H1 (cell line): ENCODE results near the gene GNG8. TPM values are rescaled to one million over a fixed set of nuclear protein-coding genes. Genes with fewer than 3 reads are reported as not detected.
A peak's percentile ranks its signal among the peaks of the same experiment; 100 is the strongest.

ENCODE experiments used
- CTCF ChIA-PET: fragments of 300-600 bp; sonication (Branson Sonifier 250); formaldehyde crosslinking; loops from one replicate; lab custom pipeline; 2021; ENCODE audit not compliant: partially characterized antibody; lab: Charles Lee
- POLR2A ChIA-PET: fragments of 300-600 bp; sonication (Branson Sonifier 250); formaldehyde crosslinking; loops from one replicate; lab custom pipeline; 2021; ENCODE audit warnings: inconsistent platforms; ENCODE audit not compliant: partially characterized antibody; lab: Charles Lee
- DNase-seq, 2 experiments: peaks; one replicate each; pipeline versions ENCODE4 v3.0.0 to v3.0.0-alpha.2; 2010 to 2022; ENCODE audit warnings: low spot score in 2 of 2, low read depth in 1 of 2, mixed read lengths in 1 of 2
- FAIRE-seq: peaks from 2 replicates; lab custom pipeline; 2011; peaks lifted over from hg19 to GRCh38; lab: Jason Lieb, UNC
- H2AFZ ChIP-seq: 2 replicates; pipeline ENCODE4 v1.8.1; 2012; ENCODE audit warnings: low read length, inconsistent platforms
- H2AK5ac ChIP-seq: 2 replicates; pipeline ENCODE4 v1.6.1; 2013; ENCODE audit warnings: low read depth, low read length
- H2BK120ac ChIP-seq: replicated peaks from 2 replicates; pipeline ENCODE3; 2013; ENCODE audit warnings: low read depth, low read length, inconsistent platforms
- H2BK12ac ChIP-seq: 2 replicates; pipeline ENCODE4 v1.6.1; 2013; ENCODE audit warnings: low read depth, low read length
- H2BK15ac ChIP-seq: 2 replicates; pipeline ENCODE4 v1.6.1; 2013; ENCODE audit warnings: low read length
- H2BK20ac ChIP-seq: 2 replicates; pipeline ENCODE4 v1.6.1; 2013; ENCODE audit warnings: low read length
- H2BK5ac ChIP-seq: 2 replicates; pipeline ENCODE4 v1.6.1; 2013; ENCODE audit warnings: low read depth, low read length
- H3K14ac ChIP-seq: 2 replicates; pipeline ENCODE4 v1.6.1; 2013; ENCODE audit warnings: inconsistent platforms; ENCODE audit not compliant: insufficient read length
- H3K18ac ChIP-seq: 2 replicates; pipeline ENCODE4 v1.6.1; 2013; ENCODE audit warnings: low read length; ENCODE audit errors: extremely low read depth
- H3K23ac ChIP-seq: 2 replicates; pipeline ENCODE4 v1.6.1; 2013; ENCODE audit warnings: inconsistent platforms; ENCODE audit not compliant: insufficient read length
- H3K23me2 ChIP-seq: 2 replicates; pipeline ENCODE4 v1.6.1; 2013; ENCODE audit warnings: low read depth, low read length
- H3K27ac ChIP-seq: 2 replicates; pipeline ENCODE4 v1.6.1; 2011; ENCODE audit warnings: low read depth, low read length, inconsistent platforms
- H3K27me3 ChIP-seq, 4 experiments: replicated peaks in 1 of 4; 1 replicate in 1 of 4; 2 replicates in 3 of 4; pipeline versions ENCODE4 v1.6.1 to v1.8.1; 2011 to 2013; ENCODE audit warnings: low read length in 3 of 4, mild to moderate bottlenecking in 3 of 4, inconsistent platforms in 2 of 4, mixed read lengths in 2 of 4, moderate library complexity in 1 of 4; ENCODE audit not compliant: control insufficient read depth in 3 of 4, insufficient read depth in 3 of 4; ENCODE audit errors: extremely low read depth in 1 of 4
- H3K36me3 ChIP-seq, 4 experiments: 2 replicates each; pipeline versions ENCODE4 v1.6.1 to v1.8.1; 2011 to 2013; ENCODE audit warnings: mild to moderate bottlenecking in 4 of 4, low read length in 3 of 4, moderate library complexity in 2 of 4, control low read depth in 1 of 4, inconsistent platforms in 1 of 4; ENCODE audit not compliant: insufficient read depth in 4 of 4, control insufficient read depth in 2 of 4
- H3K4ac ChIP-seq: replicated peaks from 2 replicates; pipeline ENCODE3; 2013; ENCODE audit warnings: low read length, low read depth, mixed read lengths, inconsistent platforms; ENCODE audit not compliant: insufficient read length
- H3K4me1 ChIP-seq, 4 experiments: replicated peaks in 1 of 4; 1 replicate in 1 of 4; 2 replicates in 3 of 4; pipeline versions ENCODE4 v1.6.1 to v1.8.1; 2011 to 2013; ENCODE audit warnings: low read length in 3 of 4, inconsistent platforms in 2 of 4, mixed read lengths in 1 of 4; ENCODE audit not compliant: insufficient read depth in 4 of 4, control insufficient read depth in 3 of 4
- H3K4me2 ChIP-seq, 2 experiments: 2 replicates each; pipeline versions ENCODE4 v1.6.1 to v1.8.1; 2011 to 2013; ENCODE audit warnings: low read depth in 2 of 2, low read length in 2 of 2, control low read depth in 1 of 2, inconsistent platforms in 1 of 2, mild to moderate bottlenecking in 1 of 2; ENCODE audit not compliant: insufficient read depth in 1 of 2
- H3K4me3 ChIP-seq, 4 experiments: fragments of 200-600, 300-600 bp in 1 of 4; sonication (generic), shearing (Covaris generic), sonication (Bioruptor Twin) in 1 of 4; 2 replicates each; pipeline versions ENCODE4 v1.5.1 to v1.8.1; 2011 to 2016; ENCODE audit warnings: low read length in 4 of 4, low read depth in 3 of 4, control low read depth in 2 of 4, inconsistent platforms in 2 of 4, mild to moderate bottlenecking in 2 of 4, mixed read lengths in 1 of 4, moderate library complexity in 1 of 4; ENCODE audit not compliant: insufficient read depth in 2 of 4; ENCODE audit errors: extremely low read depth in 1 of 4
- H3K56ac ChIP-seq: replicated peaks from 2 replicates; pipeline ENCODE3; 2013; ENCODE audit warnings: low read depth, mild to moderate bottlenecking, mixed read lengths, low read length, inconsistent platforms; ENCODE audit not compliant: insufficient read length
- H3K79me1 ChIP-seq: 2 replicates; pipeline ENCODE4 v1.6.1; 2013; ENCODE audit warnings: low read depth, low read length, control low read depth
- H3K79me2 ChIP-seq, 2 experiments: 2 replicates each; pipeline versions ENCODE4 v1.6.1 to v1.8.1; 2012 to 2013; ENCODE audit warnings: low read length in 2 of 2, mild to moderate bottlenecking in 2 of 2, inconsistent platforms in 1 of 2; ENCODE audit not compliant: insufficient read depth in 2 of 2, control insufficient read depth in 1 of 2
- H3K9ac ChIP-seq, 4 experiments: replicated peaks in 1 of 4; 1 replicate in 1 of 4; 2 replicates in 3 of 4; pipeline versions ENCODE4 v1.6.1 to v1.8.1; 2011 to 2013; ENCODE audit warnings: low read depth in 3 of 4, low read length in 3 of 4, control low read depth in 2 of 4, mild to moderate bottlenecking in 2 of 4, moderate library complexity in 2 of 4, inconsistent platforms in 1 of 4; ENCODE audit errors: extremely low read depth in 1 of 4
- H3K9me3 ChIP-seq, 2 experiments: 2 replicates each; pipeline versions ENCODE4 v1.6.1 to v1.8.1; 2012 to 2013; ENCODE audit warnings: mild to moderate bottlenecking in 2 of 2, moderate library complexity in 2 of 2, control low read depth in 1 of 2, inconsistent platforms in 1 of 2, low read depth in 1 of 2, low read length in 1 of 2, mixed read lengths in 1 of 2; ENCODE audit not compliant: insufficient read depth in 2 of 2
- H4K20me1 ChIP-seq, 2 experiments: replicated peaks in 1 of 2; 2 replicates each; pipeline versions ENCODE3 to v1.8.1; 2011 to 2013; ENCODE audit warnings: inconsistent platforms in 2 of 2, low read length in 2 of 2, mild to moderate bottlenecking in 1 of 2; ENCODE audit not compliant: insufficient read depth in 2 of 2, control insufficient read depth in 1 of 2
- H4K5ac ChIP-seq: 2 replicates; pipeline ENCODE4 v1.6.1; 2013; ENCODE audit warnings: low read length, low read depth, mixed read lengths, inconsistent platforms; ENCODE audit not compliant: insufficient read length
- H4K8ac ChIP-seq: 2 replicates; pipeline ENCODE4 v1.8.0; 2013; ENCODE audit warnings: mild to moderate bottlenecking, moderate library complexity, low read length, inconsistent platforms; ENCODE audit not compliant: insufficient read depth; ENCODE audit errors: extremely low read depth
- H4K91ac ChIP-seq: replicated peaks from 2 replicates; pipeline ENCODE3; 2013; ENCODE audit warnings: low read length, mixed read lengths, inconsistent platforms; ENCODE audit not compliant: insufficient read length
- POLR2AphosphoS5 ChIP-seq: IDR thresholded peaks from 2 replicates; pipeline ENCODE4 v1.6.1; 2011; ENCODE audit warnings: low read depth, low read length
- RBBP5 ChIP-seq: IDR thresholded peaks from 2 replicates; pipeline ENCODE4 v1.7.1; 2012; ENCODE audit warnings: low read depth, mild to moderate bottlenecking, inconsistent platforms, low read length, moderate library complexity, borderline replicate concordance
- WGBS, 2 experiments: shearing (Covaris generic) in 1 of 2; methylation state at CpG; one replicate each; pipeline versions ENCODE4 v1.1.6 to v1.1.7; 2013 to 2015; ENCODE audit warnings: low lambda C conversion rate in 2 of 2, mixed read lengths in 2 of 2, inconsistent platforms in 1 of 2, low coverage in 1 of 2, missing lambda C conversion rate in 1 of 2; ENCODE audit not compliant: insufficient replicate concordance in 2 of 2, insufficient coverage in 1 of 2, insufficient read length in 1 of 2; ENCODE audit errors: extremely low coverage in 1 of 2, missing lambda C conversion rate in 1 of 2; 5-methylcytosine and 5-hydroxymethylcytosine counted together
- polyA plus RNA-seq, 7 experiments: library from polyadenylated mRNA; depleted of rRNA in 3 of 7; stranded (reverse) in 5 of 7; unstranded in 2 of 7; fragments of >200 nt in 5 of 7; fragments of 200-250 nt in 2 of 7; gene quantifications; 1 replicate in 5 of 7; 2 replicates in 1 of 7; 4 replicates in 1 of 7; pipeline versions ENCODE4 v1.2.1 to v1.2.3, GENCODE V29; 2011 to 2013; ENCODE audit warnings: missing spikeins in 2 of 7, mixed read lengths in 2 of 7
- total RNA-seq: library from RNA; stranded (reverse); fragmentation: NEBNext Ultra II Directional; extraction: Animal tissue kit (Norgen Biotek cat#: 25700); gene quantifications from 2 replicates; pipeline ENCODE4 v1.2.1, GENCODE V29; 2021

The GNG8 gene
- total and polyA plus RNA-seq, 2 of the 8 experiments (the other 6 are each of a cell fraction or from before 2014, with no cell fraction given): not detected

DNA sequence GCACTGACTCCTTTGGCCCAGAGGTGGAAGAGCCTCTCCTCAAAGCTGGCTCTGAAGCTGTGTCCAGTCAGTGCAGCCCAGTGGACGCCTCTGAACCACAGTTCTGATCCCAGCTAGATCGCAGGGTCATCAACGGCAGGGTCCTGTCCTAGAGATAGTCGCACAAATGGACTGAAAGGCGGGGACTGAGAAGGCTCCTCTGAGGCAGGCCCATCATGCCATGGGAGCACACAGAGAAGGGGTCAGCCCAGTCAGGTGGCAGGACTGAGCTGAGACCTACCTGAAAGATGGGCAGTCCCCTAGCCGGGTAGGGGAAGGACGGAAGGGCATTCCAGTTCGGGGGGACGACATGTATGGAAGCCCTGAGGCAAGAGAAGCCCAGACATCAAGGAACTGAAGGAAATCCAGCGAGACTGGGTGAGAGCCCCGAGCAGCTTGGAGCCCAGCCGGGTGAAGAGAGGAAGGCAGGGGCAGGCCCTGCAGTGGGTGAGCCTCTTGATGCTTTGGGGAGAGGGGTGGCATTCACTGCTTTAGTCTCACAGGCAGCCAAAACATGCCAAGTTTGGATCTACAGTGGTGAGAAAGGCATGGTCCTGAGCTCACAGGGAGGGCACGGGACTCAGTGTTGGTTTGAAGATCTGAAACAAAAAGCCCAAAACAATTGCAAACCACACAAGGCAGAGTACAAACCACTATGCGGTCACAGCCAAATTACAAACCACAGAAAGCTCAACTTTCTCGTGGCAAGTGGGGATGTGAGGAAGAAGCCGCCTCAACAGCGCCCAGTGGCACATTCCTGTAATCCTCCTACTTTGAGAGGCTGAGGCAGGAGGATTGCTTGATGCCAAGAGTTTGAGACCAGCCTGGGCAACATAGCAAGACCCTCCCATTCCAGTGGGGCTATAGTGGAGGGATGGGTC is 24.9 kb downstream of the GNG8 start:
- no peak for DNase-seq
- ChIA-PET POLR2A (interaction anchor here (0.7 to 3.5 kb wide), 7 partner anchors 9 to 50 kb away, joined by 3 to 28 read pairs (median 3); partner anchors contain the start of gene CALM3), CTCF (interaction anchor here (0.9 to 15.6 kb wide), 7 partner anchors 10 to 93 kb away, joined by 4 to 341 read pairs (median 8); partner anchors contain the start of genes CALM3, DACT3 and PTGIR)
- Histone ChIP-seq H4K91ac (no peak overlapping the region), H3K4me2 (no peak overlapping the region), H3K79me2 (no peaks in the 10 kb centered on the region; a peak in 1 of 4 replicates), H4K5ac (no peak overlapping the region), H4K20me1 (peaks cover 0 to 11% of the 10 kb centered on the region in 2 experiments), H3K23ac (no peak overlapping the region), H3K4me1 (no peaks in the 10 kb centered on the region), H2AK5ac (no peak overlapping the region), H2BK12ac (no peak overlapping the region), H3K27me3 (no peaks in the 10 kb centered on the region), H3K18ac (no peak overlapping the region), H3K9me3 (no peaks in the 10 kb centered on the region), H3K36me3 (peaks cover 12 to 38% (median 34%) of the 10 kb centered on the region in 4 experiments; a peak in 7 of 8 replicates), H3K79me1 (no peaks in the 10 kb centered on the region), H3K4ac (no peak overlapping the region), H3K4me3 (no peak overlapping the region), H3K56ac (no peak overlapping the region), H3K9ac (no peak overlapping the region; a peak in 1 of 7 replicates), H2BK20ac (no peak overlapping the region), H3K27ac (no peak overlapping the region), H2BK5ac (no peak overlapping the region), H3K14ac (no peak overlapping the region), H4K8ac (peak overlapping the region; percentile 87), H2BK15ac (no peak overlapping the region), H3K23me2 (no peaks in the 10 kb centered on the region), H2AFZ (no peak overlapping the region), H2BK120ac (no peak overlapping the region)
- FAIRE-seq: no peak
- TF ChIP-seq POLR2AphosphoS5: 0 out of 2 replicates have a peak, but pooled peaks have one; percentile 38
- TF ChIP-seq RBBP5: no peak
- 86% methylated on average over 17 of the region's 17 CpGs; no CpG with 5 or more reads in 1 of the 2 experiments for WGBS, 2 experiments
